B cell (primary cell): ENCODE data around the gene USP46. TPM values are rescaled to one million over a fixed set of nuclear protein-coding genes. Genes with fewer than 3 reads are reported as not detected.

Source experiments
- ATAC-seq: fragments of 200-7000 bp; cut with Tn5 transposase; one replicate; pipeline ENCODE4 v1.10.0; 2021; ENCODE audit warnings: low read depth, mild to moderate bottlenecking, moderate number of reproducible peaks, moderate library complexity
- CTCF ChIA-PET: fragments of 350-600 bp; sonication (Branson Sonifier 250); formaldehyde crosslinking; loops from one replicate; lab custom pipeline; 2021; ENCODE audit warnings: antibody characterized with exemption, inconsistent platforms; lab: Charles Lee
- POLR2A ChIA-PET: fragments of 350-600 bp; sonication (Branson Sonifier 250); formaldehyde crosslinking; loops from one replicate; lab custom pipeline; 2021; ENCODE audit warnings: antibody characterized with exemption; lab: Charles Lee
- DNase-seq: peaks from one replicate; pipeline ENCODE4 v3.0.0; 2013
- H2AFZ ChIP-seq: 2 replicates; pipeline ENCODE4 v1.6.1; 2012; ENCODE audit warnings: mild to moderate bottlenecking, low read depth, low read length; ENCODE audit not compliant: insufficient read depth, poor library complexity, severe bottlenecking
- H3K27ac ChIP-seq, 2 donors: 1 replicate in 1 of 2; 2 replicates in 1 of 2; pipeline ENCODE4 v1.5.1; 2012 to 2013; ENCODE audit warnings: low read length in 2 of 2, mild to moderate bottlenecking in 2 of 2, moderate library complexity in 1 of 2
- H3K27me3 ChIP-seq, 4 experiments: fragments of 200-600 bp in 1 of 4; sonication (generic) in 1 of 4; replicated peaks in 1 of 4; 1 replicate in 2 of 4; 2 replicates in 2 of 4; pipeline versions ENCODE4 v1.6.1 to v1.7.0; 2013 to 2016; ENCODE audit warnings: low read length in 3 of 4, mild to moderate bottlenecking in 2 of 4, mixed read lengths in 1 of 4, moderate library complexity in 1 of 4; ENCODE audit not compliant: insufficient read depth in 4 of 4, control insufficient read depth in 3 of 4; ENCODE audit errors: control extremely low read depth in 1 of 4
- H3K36me3 ChIP-seq, 2 experiments: replicated peaks in 1 of 2; 1 replicate in 1 of 2; 2 replicates in 1 of 2; pipeline versions ENCODE4 v1.6.1 to v1.7.1; 2013; ENCODE audit warnings: low read length in 1 of 2; ENCODE audit not compliant: insufficient read depth in 2 of 2, control insufficient read depth in 1 of 2; ENCODE audit errors: control extremely low read depth in 1 of 2, extremely low read depth in 1 of 2
- H3K4me1 ChIP-seq, 2 donors: fragments of 200-600 bp in 1 of 2; sonication (generic) in 1 of 2; 1 replicate in 1 of 2; 2 replicates in 1 of 2; pipeline versions ENCODE4 v1.5.1 to v1.6.1; 2013 to 2017; ENCODE audit warnings: low read length in 2 of 2; ENCODE audit not compliant: control insufficient read depth in 2 of 2, insufficient read depth in 2 of 2
- H3K4me2 ChIP-seq: replicated peaks from 2 replicates; pipeline ENCODE3; 2012; ENCODE audit warnings: mild to moderate bottlenecking, low read depth, low read length; ENCODE audit not compliant: poor library complexity, severe bottlenecking
- H3K4me3 ChIP-seq, 5 experiments: fragments of 200-600 bp in 1 of 5; sonication (generic) in 1 of 5; 1 replicate in 3 of 5; 2 replicates in 2 of 5; pipeline versions ENCODE4 v1.5.1 to v1.7.0; 2011 to 2016; ENCODE audit warnings: low read length in 4 of 5, mild to moderate bottlenecking in 4 of 5, low read depth in 2 of 5, control low read depth in 1 of 5, moderate library complexity in 1 of 5; ENCODE audit not compliant: insufficient read depth in 1 of 5; ENCODE audit errors: control extremely low read depth in 1 of 5, extremely low read depth in 1 of 5
- H3K79me2 ChIP-seq: fragments of 200-600 bp; sonication (generic); one replicate; pipeline ENCODE4 v1.6.0; 2016; ENCODE audit warnings: low read length; ENCODE audit not compliant: control insufficient read depth, insufficient read depth
- H3K9ac ChIP-seq: fragments of 200-600 bp; sonication (generic); 2 replicates; pipeline ENCODE4 v1.6.1; 2017; ENCODE audit warnings: mild to moderate bottlenecking, low read length, moderate library complexity
- H3K9me3 ChIP-seq, 3 donors: one replicate each; pipeline versions ENCODE4 v1.6.1 to v1.7.1; 2013; ENCODE audit warnings: low read length in 2 of 3; ENCODE audit not compliant: control insufficient read depth in 2 of 3, insufficient read depth in 1 of 3; ENCODE audit errors: control extremely low read depth in 1 of 3
- H4K20me1 ChIP-seq: 2 replicates; pipeline ENCODE4 v1.6.0; 2012; ENCODE audit warnings: mild to moderate bottlenecking, low read length; ENCODE audit not compliant: insufficient read depth, control insufficient read depth, poor library complexity, severe bottlenecking
- H3K27ac Mint-ChIP-seq: one replicate; pipeline ENCODE4 v1.8.0; 2021; ENCODE audit warnings: mixed read lengths
- H3K27me3 Mint-ChIP-seq: one replicate; pipeline ENCODE4 v1.8.0; 2021; ENCODE audit warnings: mixed read lengths
- H3K4me1 Mint-ChIP-seq: one replicate; pipeline ENCODE4 v1.8.0; 2021; ENCODE audit warnings: mixed read lengths
- H3K4me3 Mint-ChIP-seq: one replicate; pipeline ENCODE4 v1.8.0; 2021; ENCODE audit warnings: mixed read lengths
- H3K9me3 Mint-ChIP-seq: one replicate; pipeline ENCODE4 v1.8.0; 2022; ENCODE audit warnings: mixed read lengths; ENCODE audit not compliant: insufficient read depth
- CTCF ChIP-seq: fragments of 200-600 bp; IDR thresholded peaks from one replicate; pipeline ENCODE4 v1.8.0; 2022; ENCODE audit warnings: antibody characterized with exemption, mild to moderate bottlenecking
- EZH2 ChIP-seq: IDR thresholded peaks from 2 replicates; pipeline ENCODE4 v1.6.1; 2012; ENCODE audit warnings: borderline replicate concordance, low read depth, mild to moderate bottlenecking, moderate library complexity, low read length; ENCODE audit not compliant: insufficient read depth, poor library complexity, severe bottlenecking
- WGBS: methylation state at CpG from one replicate; pipeline ENCODE4 v1.1.5; 2013; ENCODE audit warnings: missing lambda C conversion rate; ENCODE audit not compliant: insufficient coverage; 5-methylcytosine and 5-hydroxymethylcytosine counted together
- intact Hi-C: fragments of 100-400 bp; cut with micrococcal nuclease; formaldehyde crosslinking; loops from one replicate; pipeline ENCODE4 v1.10.0; 2022
- polyA plus RNA-seq: library from polyadenylated mRNA; depleted of rRNA; stranded (reverse); fragments of >200 nt; gene quantifications from 2 replicates; pipeline ENCODE4 v1.2.3, GENCODE V29; 2012
- total RNA-seq, 2 donors: library from RNA; stranded (reverse); fragments of 120-200 nt in 1 of 2; gene quantifications; 1 replicate in 1 of 2; 2 replicates in 1 of 2; pipeline versions ENCODE4 v1.2.3 to v1.2.4, GENCODE V29; 2013 to 2022

The USP46 gene
- total and polyA plus RNA-seq, 2 donors (not counting 1 experiment from before 2014, with no cell fraction given), result 1.8 to 11.8 TPM

GRCh38 chr4:52670121-52670520 is 11.0 kb upstream of the USP46 start:
- no peaks in the 10 kb centered on the region for H3K4me1 Mint-ChIP-seq
- Histone ChIP-seq H4K20me1 (no peaks in the 10 kb centered on the region), H3K9ac (no peak overlapping the region), H3K27ac (no peak overlapping the region), H3K27me3 (peaks cover 0 to 17% (median 3%) of the 10 kb centered on the region in 4 experiments), H3K4me1 (no peaks in the 10 kb centered on the region), H2AFZ (no peak overlapping the region), H3K4me3 (no peak overlapping the region), H3K79me2 (no peaks in the 10 kb centered on the region), H3K9me3 (peaks cover 0 to 2% (median 1%) of the 10 kb centered on the region in 3 donors), H3K4me2 (no peak overlapping the region), H3K36me3 (no peaks in the 10 kb centered on the region)
- no CpG with 5 or more reads among the region's 2 CpGs for whole genome bisulfite sequencing
- CTCF ChIA-PET, result no interaction called here
- intact Hi-C loops, result no loop called here
- no peak for TF ChIP-seq CTCF
- no peak for TF ChIP-seq EZH2
- H3K4me3 Mint-ChIP-seq, result no peak overlapping the region
- DNase-seq (no peak), ATAC-seq (no peak)
- peaks cover 2% of the 10 kb centered on the region for H3K9me3 Mint-ChIP-seq
- peaks cover 23% of the 10 kb centered on the region for H3K27me3 Mint-ChIP-seq
- H3K27ac Mint-ChIP-seq, result no peak overlapping the region
- POLR2A ChIA-PET, result no interaction called here

GRCh38 chr4:52665592-52665991 is 6.5 kb upstream of the USP46 start:
- Mint-ChIP-seq H3K27me3 (peaks cover 15% of the 10 kb centered on the region), H3K4me3 (no peak overlapping the region), H3K4me1 (peaks cover 2% of the 10 kb centered on the region), H3K9me3 (no peaks in the 10 kb centered on the region), H3K27ac (no peak overlapping the region)
- DNase-seq, result peak; percentile 44
- no CpG with 5 or more reads among the region's 2 CpGs for WGBS
- Histone ChIP-seq H3K9ac (no peak overlapping the region), H3K36me3 (no peaks in the 10 kb centered on the region), H3K27me3 (peaks cover 0 to 15% (median 3%) of the 10 kb centered on the region in 4 experiments), H3K27ac (no peak overlapping the region), H3K4me1 (no peaks in the 10 kb centered on the region), H3K4me2 (no peak overlapping the region), H2AFZ (no peak overlapping the region), H3K9me3 (peaks cover 0 to 8% (median 0%) of the 10 kb centered on the region in 3 donors), H3K79me2 (no peaks in the 10 kb centered on the region), H3K4me3 (no peak overlapping the region), H4K20me1 (no peaks in the 10 kb centered on the region)
- CTCF ChIA-PET, result interaction anchor here (1.7 to 1.8 kb wide), 3 partner anchors 119 to 318 kb away, joined by 4 to 10 read pairs (median 6); no protein-coding TSS in a partner anchor
- no peak for TF ChIP-seq EZH2
- no peak for TF ChIP-seq CTCF
- ATAC-seq, result peak; percentile 54
- POLR2A ChIA-PET, result no interaction called here
- intact Hi-C loops, result loop anchor here (10.0 kb wide), 1 partner anchor 121 kb away; no protein-coding TSS in a partner anchor
